Fibroblast of villous mesenchyme (primary cell): ENCODE measurements around the gene CNPPD1. TPM values are rescaled to one million over a fixed set of nuclear protein-coding genes. Genes with fewer than 3 reads are reported as not detected.

Experiments
- DNase-seq: peaks from one replicate; pipeline ENCODE4 v3.0.0-alpha.2; 2010; ENCODE audit warnings: low read depth
- H3K4me3 ChIP-seq: 2 replicates; pipeline ENCODE4 v1.5.1; 2011; ENCODE audit warnings: low read depth, mild to moderate bottlenecking, low read length
- CTCF ChIP-seq: IDR thresholded peaks from 2 replicates; pipeline ENCODE4 v1.5.1; 2012; ENCODE audit warnings: low read depth, mild to moderate bottlenecking, low read length; ENCODE audit not compliant: insufficient read depth
- total RNA-seq: library from RNA; depleted of rRNA; stranded (reverse); fragments of >200 nt; gene quantifications from 2 replicates; pipeline ENCODE4 v1.2.3, GENCODE V29; 2012

Gene CNPPD1
- total RNA-seq, 1 donor: 17.7 TPM

GRCh38 chr2:219213486-219214071 lies 36.9 kb upstream of the CNPPD1 start:
- TF ChIP-seq CTCF: no peak
- no peak overlapping the region for H3K4me3 ChIP-seq
- DNase-seq: no peak

- TF ChIP-seq CTCF: no peak
- H3K4me3 ChIP-seq: no peak overlapping the region
- no peak for DNase-seq
Observed at GRCh38 chr2:219213026-219213415, 36.3 kb upstream of the CNPPD1 start.

- no peak overlapping the region for H3K4me3 ChIP-seq
- TF ChIP-seq CTCF: no peak
- DNase-seq: no peak
Observed at GRCh38 chr2:219210886-219211362, 34.2 kb upstream of the CNPPD1 start.

GRCh38 chr2:219210196-219210885 lies 33.6 kb upstream of the CNPPD1 start:
- no peak for TF ChIP-seq CTCF
- H3K4me3 ChIP-seq: no peak overlapping the region
- no peak for DNase-seq

- no peak for DNase-seq
Observed at GRCh38 chr2:219209236-219210195, 32.8 kb upstream of the CNPPD1 start.

More at GRCh38 chr2:219209236-219210195, 32.8 kb upstream of the CNPPD1 start:
- TF ChIP-seq CTCF: no peak
- H3K4me3 ChIP-seq: no peak overlapping the region
